Mammary epithelial cell (primary cell): Measurements from ENCODE around the gene CPAMD8.
"Not testable (repeated sequence)": the region's sequence is repeated elsewhere in the genome, so short reads cannot be mapped to it uniquely, and the experiment has no call there.

Experiments used
- EZH2 ChIP-seq: IDR thresholded peaks from 2 replicates; pipeline ENCODE4 v1.6.1; 2012; ENCODE audit warnings: low read length, inconsistent platforms, borderline replicate concordance
- TF ChIP-seq, protein P1 (sequence below), 2 donors: IDR thresholded peaks in 1 of 2; conservative IDR thresholded peaks in 1 of 2; 2 replicates each; pipeline ENCODE4 v1.5.1; 2011 to 2012; ENCODE audit warnings: inconsistent platforms in 2 of 2, low read length in 2 of 2, mild to moderate bottlenecking in 2 of 2, control low read depth in 1 of 2, low read depth in 1 of 2; ENCODE audit not compliant: insufficient read depth in 1 of 2; ENCODE audit errors: extremely low read depth in 1 of 2

DNA sequence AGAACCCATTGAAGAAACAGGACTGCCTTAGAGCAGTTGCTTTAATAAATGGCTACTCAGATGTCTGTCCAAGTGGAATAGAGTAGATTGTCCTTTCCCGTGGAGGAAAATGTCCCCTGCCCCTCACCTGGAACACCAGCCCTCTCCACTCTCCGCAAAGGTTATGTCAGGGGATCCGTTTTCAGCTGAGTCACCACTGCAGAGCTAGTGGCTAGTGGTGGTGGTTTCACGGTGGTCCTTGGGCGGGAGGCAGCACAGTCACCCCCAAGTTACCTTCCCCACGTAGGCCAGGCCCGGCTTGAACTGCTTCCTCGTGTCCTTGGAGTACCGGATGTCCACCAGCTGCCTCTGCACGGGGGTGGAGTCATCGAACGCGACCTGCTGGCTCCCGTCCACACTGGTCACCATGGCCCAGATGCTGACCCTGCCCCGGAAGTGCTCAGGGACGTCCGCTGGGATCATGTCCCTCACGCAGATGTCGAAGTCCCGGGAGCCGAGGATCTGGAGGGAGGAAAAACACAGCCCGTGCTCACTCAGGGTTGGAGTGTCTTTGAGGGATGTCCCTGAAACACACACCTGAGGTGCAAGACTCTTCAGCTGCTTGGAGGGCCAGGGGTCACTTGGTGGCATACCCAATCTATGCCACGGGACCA lies 29.6 kb downstream of the CPAMD8 start:
- TF ChIP-seq, protein P1, sequence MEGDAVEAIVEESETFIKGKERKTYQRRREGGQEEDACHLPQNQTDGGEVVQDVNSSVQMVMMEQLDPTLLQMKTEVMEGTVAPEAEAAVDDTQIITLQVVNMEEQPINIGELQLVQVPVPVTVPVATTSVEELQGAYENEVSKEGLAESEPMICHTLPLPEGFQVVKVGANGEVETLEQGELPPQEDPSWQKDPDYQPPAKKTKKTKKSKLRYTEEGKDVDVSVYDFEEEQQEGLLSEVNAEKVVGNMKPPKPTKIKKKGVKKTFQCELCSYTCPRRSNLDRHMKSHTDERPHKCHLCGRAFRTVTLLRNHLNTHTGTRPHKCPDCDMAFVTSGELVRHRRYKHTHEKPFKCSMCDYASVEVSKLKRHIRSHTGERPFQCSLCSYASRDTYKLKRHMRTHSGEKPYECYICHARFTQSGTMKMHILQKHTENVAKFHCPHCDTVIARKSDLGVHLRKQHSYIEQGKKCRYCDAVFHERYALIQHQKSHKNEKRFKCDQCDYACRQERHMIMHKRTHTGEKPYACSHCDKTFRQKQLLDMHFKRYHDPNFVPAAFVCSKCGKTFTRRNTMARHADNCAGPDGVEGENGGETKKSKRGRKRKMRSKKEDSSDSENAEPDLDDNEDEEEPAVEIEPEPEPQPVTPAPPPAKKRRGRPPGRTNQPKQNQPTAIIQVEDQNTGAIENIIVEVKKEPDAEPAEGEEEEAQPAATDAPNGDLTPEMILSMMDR (conservative IDR thresholded peaks at IDR 0.05 in 1 of 2, IDR thresholded peaks at IDR 0.05 in 1 of 2; ENCODE audit: extremely low read depth in 1 of 2, insufficient read depth in 1 of 2, low read depth in 1 of 2, low read length in 2 of 2), result not testable (repeated sequence)
- TF ChIP-seq EZH2, result not testable (repeated sequence)
